SK-N-SH (cell line): ENCODE data around the gene CCDC88C. TPM values are rescaled to one million over a fixed set of nuclear protein-coding genes. Genes with fewer than 3 reads are reported as not detected.

Experiments
- CTCF ChIA-PET: fragments of 300-600, 350-600 bp; formaldehyde crosslinking; extraction: SDS; loops from one replicate; lab custom pipeline; 2021; lab: Yijun Ruan, JAX
- POLR2A ChIA-PET: fragments of 350-600 bp; sonication (Branson Sonifier 250); formaldehyde crosslinking; extraction: SDS; loops from one replicate; lab custom pipeline; 2020; ENCODE audit warnings: antibody characterized with exemption, inconsistent platforms; lab: Yijun Ruan, JAX
- DNase-seq: peaks from one replicate; pipeline ENCODE4 v3.0.0; 2012
- H2AFZ ChIP-seq: fragments of 200-600 bp; sonication (generic); 2 replicates; pipeline ENCODE4 v1.8.1; 2016; ENCODE audit warnings: antibody characterized with exemption, mild to moderate bottlenecking, low read depth
- H3F3A ChIP-seq: fragments of 200-600 bp; sonication (generic); replicated peaks from 2 replicates; pipeline ENCODE3; 2016; ENCODE audit warnings: antibody characterized with exemption, mild to moderate bottlenecking; ENCODE audit not compliant: insufficient read depth
- H3K27ac ChIP-seq, 2 experiments: fragments of 200-500 bp in 1 of 2; fragments of 200-600 bp in 1 of 2; sonication (Bioruptor generic) in 1 of 2; sonication (generic), shearing (Covaris generic) in 1 of 2; 2 replicates each; pipeline versions ENCODE4 v1.5.1 to v1.6.1; 2014 to 2016; ENCODE audit warnings: low read depth in 2 of 2, inconsistent platforms in 1 of 2, low read length in 1 of 2, mild to moderate bottlenecking in 1 of 2, mixed read lengths in 1 of 2
- H3K27me3 ChIP-seq: fragments of 200-600 bp; sonication (generic), shearing (Covaris generic); 2 replicates; pipeline ENCODE4 v1.6.1; 2016; ENCODE audit warnings: mixed run types; ENCODE audit not compliant: insufficient read depth
- H3K36me3 ChIP-seq, 2 experiments: fragments of 200-500 bp in 1 of 2; fragments of 200-600 bp in 1 of 2; sonication (Bioruptor generic) in 1 of 2; sonication (generic) in 1 of 2; replicated peaks in 1 of 2; 2 replicates each; pipeline versions ENCODE3 to v1.5.1; 2014 to 2016; ENCODE audit warnings: low read length in 1 of 2, mild to moderate bottlenecking in 1 of 2; ENCODE audit not compliant: insufficient read depth in 2 of 2, control insufficient read depth in 1 of 2
- H3K4me1 ChIP-seq, 2 experiments: fragments of 200-500 bp in 1 of 2; fragments of 200-600 bp in 1 of 2; sonication (Bioruptor generic) in 1 of 2; sonication (generic), shearing (Covaris generic) in 1 of 2; 2 replicates each; pipeline versions ENCODE4 v1.5.1 to v1.6.1; 2014 to 2016; ENCODE audit warnings: low read depth in 1 of 2, low read length in 1 of 2, mixed run types in 1 of 2; ENCODE audit not compliant: insufficient read depth in 2 of 2, control insufficient read depth in 1 of 2
- H3K4me2 ChIP-seq: fragments of 200-600 bp; sonication (generic), shearing (Covaris generic); 2 replicates; pipeline ENCODE4 v1.6.1; 2017; ENCODE audit warnings: mixed run types
- H3K4me3 ChIP-seq, 2 experiments: fragments of 200-500 bp in 1 of 2; fragments of 200-600 bp in 1 of 2; sonication (Bioruptor generic) in 1 of 2; sonication (generic), shearing (Covaris generic) in 1 of 2; 2 replicates each; pipeline versions ENCODE4 v1.5.1 to v1.8.1; 2014 to 2016; ENCODE audit warnings: low read depth in 2 of 2, inconsistent platforms in 1 of 2, low read length in 1 of 2, mild to moderate bottlenecking in 1 of 2, mixed read lengths in 1 of 2, moderate library complexity in 1 of 2
- H3K79me2 ChIP-seq: fragments of 200-600 bp; sonication (generic); 2 replicates; pipeline ENCODE4 v1.8.1; 2017; ENCODE audit warnings: mild to moderate bottlenecking; ENCODE audit not compliant: insufficient read depth
- H3K9ac ChIP-seq: fragments of 200-600 bp; sonication (generic); 2 replicates; pipeline ENCODE4 v1.6.1; 2017; ENCODE audit warnings: mixed run types
- H3K9me2 ChIP-seq: fragments of 200-600 bp; sonication (generic); 2 replicates; pipeline ENCODE4 v1.6.1; 2017; ENCODE audit warnings: mixed run types
- H3K9me3 ChIP-seq: fragments of 200-600 bp; sonication (generic); 2 replicates; pipeline ENCODE4 v1.6.1; 2017; ENCODE audit warnings: mixed run types, mild to moderate bottlenecking, moderate library complexity
- H4K20me1 ChIP-seq: fragments of 200-600 bp; sonication (generic); 2 replicates; pipeline ENCODE4 v1.6.1; 2017; ENCODE audit warnings: mild to moderate bottlenecking, mixed run types; ENCODE audit not compliant: insufficient read depth
- EZH2phosphoT487 ChIP-seq: fragments of 200-600 bp; sonication (generic); IDR thresholded peaks from 2 replicates; pipeline ENCODE4 v1.6.1; 2017; ENCODE audit warnings: low read depth, mixed run types, mild to moderate bottlenecking, antibody characterized with exemption, moderate library complexity, borderline replicate concordance
- FOSL2 ChIP-seq: IDR thresholded peaks from 2 replicates; pipeline ENCODE4 v1.4.0; 2012; ENCODE audit warnings: low read depth, mild to moderate bottlenecking, moderate library complexity, borderline replicate concordance
- FOXJ3 ChIP-seq: sonication (generic); formaldehyde crosslinking; IDR thresholded peaks from 2 replicates; pipeline ENCODE4 v1.5.1; 2020; ENCODE audit warnings: mild to moderate bottlenecking, missing genetic modification reagents
- GABPA ChIP-seq: IDR thresholded peaks from 2 replicates; pipeline ENCODE4 v1.4.0; 2012; ENCODE audit warnings: low read depth, mild to moderate bottlenecking
- JUND ChIP-seq: IDR thresholded peaks from 2 replicates; pipeline ENCODE4 v1.4.0; 2012
- MAX ChIP-seq: IDR thresholded peaks from 2 replicates; pipeline ENCODE4 v1.4.0; 2012; ENCODE audit warnings: low read depth
- NFIC ChIP-seq: IDR thresholded peaks from 2 replicates; pipeline ENCODE4 v1.4.0; 2012; ENCODE audit warnings: borderline replicate concordance
- NRF1 ChIP-seq: IDR thresholded peaks from 2 replicates; pipeline ENCODE4 v1.6.1; 2012; ENCODE audit warnings: low read depth, mild to moderate bottlenecking, low read length
- RAD21 ChIP-seq: IDR thresholded peaks from 2 replicates; pipeline ENCODE4 v1.6.1; 2012; ENCODE audit warnings: mild to moderate bottlenecking, low read length
- RCOR1 ChIP-seq: fragments of 150-350 bp; IDR thresholded peaks from 2 replicates; pipeline ENCODE4 v1.6.1; 2017; ENCODE audit warnings: antibody characterized with exemption, low read length
- RXRA ChIP-seq: IDR thresholded peaks from 2 replicates; pipeline ENCODE4 v1.4.0; 2012; ENCODE audit warnings: low read depth, mild to moderate bottlenecking, borderline replicate concordance
- SIN3A ChIP-seq: IDR thresholded peaks from 2 replicates; pipeline ENCODE4 v1.6.1; 2012; ENCODE audit warnings: low read depth, mild to moderate bottlenecking, low read length, moderate library complexity, borderline replicate concordance
- TCF12 ChIP-seq: IDR thresholded peaks from 2 replicates; pipeline ENCODE4 v1.4.0; 2012
- TEAD4 ChIP-seq: IDR thresholded peaks from 2 replicates; pipeline ENCODE4 v1.4.0; 2012; ENCODE audit warnings: mild to moderate bottlenecking, borderline replicate concordance; ENCODE audit not compliant: insufficient read depth
- USF2 ChIP-seq: fragments of 150-350 bp; IDR thresholded peaks from 2 replicates; pipeline ENCODE4 v1.6.1; 2017; ENCODE audit warnings: antibody characterized with exemption, low read length, low read depth, borderline replicate concordance
- YY1 ChIP-seq: IDR thresholded peaks from 2 replicates; pipeline ENCODE4 v1.4.0; 2012; ENCODE audit warnings: low read depth, mild to moderate bottlenecking
- WGBS: methylation state at CpG from one replicate; pipeline ENCODE4 v1.1.6; 2017; ENCODE audit warnings: low lambda C conversion rate; 5-methylcytosine and 5-hydroxymethylcytosine counted together
- polyA plus RNA-seq, 3 experiments: library from polyadenylated mRNA; depleted of rRNA; stranded (reverse); fragments of >200 nt; gene quantifications; 2 replicates each; pipeline ENCODE4 v1.2.3, GENCODE V29; 2012
- TF ChIP-seq, protein P1 (sequence below): IDR thresholded peaks from 2 replicates; pipeline ENCODE4 v1.4.0; 2012; ENCODE audit warnings: low read depth, borderline replicate concordance
- TF ChIP-seq, protein P2 (sequence below): fragments of 150-350 bp; IDR thresholded peaks from 2 replicates; pipeline ENCODE4 v1.6.1; 2016; ENCODE audit warnings: mild to moderate bottlenecking, low read depth, low read length
- TF ChIP-seq, protein P3 (sequence below): IDR thresholded peaks from 2 replicates; pipeline ENCODE4; 2012

The CCDC88C gene
- polyA plus RNA-seq, 1 of the 3 experiments (the other 2 are of a cell fraction), result 0.39 TPM

DNA sequence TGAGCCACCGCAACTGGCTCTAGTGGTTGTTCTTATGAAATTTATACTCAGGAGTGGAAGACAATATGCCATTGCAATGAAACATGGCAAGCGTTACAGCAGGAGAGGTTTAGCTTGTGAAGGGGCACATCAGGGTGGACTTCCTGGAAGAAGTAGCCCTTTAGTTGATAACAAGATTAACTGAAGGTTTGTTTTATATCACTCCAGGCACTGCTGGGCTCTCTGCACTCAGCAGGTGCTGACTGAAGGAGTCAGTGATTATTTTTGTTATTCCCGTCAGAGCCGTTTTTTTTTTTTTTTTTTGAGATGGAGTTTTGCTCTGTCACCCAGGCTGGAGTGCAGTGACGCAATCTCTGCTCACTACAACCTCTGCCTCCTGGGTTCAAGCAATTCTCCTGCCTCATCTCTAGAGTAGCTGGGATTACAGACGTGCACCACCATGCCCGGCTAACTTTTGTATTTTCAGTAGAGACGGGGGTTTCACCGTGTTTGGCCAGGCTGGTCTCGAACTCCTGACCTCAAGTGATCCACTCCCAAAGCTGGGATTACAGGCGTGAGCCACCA, 155.6 kb downstream of the CCDC88C start:
- H3K9me3 ChIP-seq, result no peaks in the 10 kb centered on the region
- H2AFZ ChIP-seq, result no peak overlapping the region
- DNase-seq, result no peak
- no peak overlapping the region for H3K27ac ChIP-seq
- H4K20me1 ChIP-seq, result no peaks in the 10 kb centered on the region
- no peak for TF ChIP-seq GABPA
- no peak for TF ChIP-seq RCOR1
- TF ChIP-seq RAD21, result no peak
- TF ChIP-seq SIN3A, result no peak
- no peak for TF ChIP-seq TCF12
- no peak for TF ChIP-seq JUND
- TF ChIP-seq, protein P1, sequence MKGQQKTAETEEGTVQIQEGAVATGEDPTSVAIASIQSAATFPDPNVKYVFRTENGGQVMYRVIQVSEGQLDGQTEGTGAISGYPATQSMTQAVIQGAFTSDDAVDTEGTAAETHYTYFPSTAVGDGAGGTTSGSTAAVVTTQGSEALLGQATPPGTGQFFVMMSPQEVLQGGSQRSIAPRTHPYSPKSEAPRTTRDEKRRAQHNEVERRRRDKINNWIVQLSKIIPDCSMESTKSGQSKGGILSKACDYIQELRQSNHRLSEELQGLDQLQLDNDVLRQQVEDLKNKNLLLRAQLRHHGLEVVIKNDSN, result no peak
- TF ChIP-seq NFIC, result no peak
- TF ChIP-seq YY1, result no peak
- no peak for TF ChIP-seq USF2
- no peak for TF ChIP-seq EZH2phosphoT487
- TF ChIP-seq TEAD4, result no peak
- TF ChIP-seq FOSL2, result no peak
- no peak for TF ChIP-seq FOXJ3 (CRISPR knock-in tag)
- TF ChIP-seq NRF1, result no peak
- no peak for TF ChIP-seq MAX
- ChIA-PET CTCF (interaction anchor here (2.5 kb wide), 1 partner anchor 85 kb away, joined by 7 read pairs; no protein-coding TSS in a partner anchor), POLR2A (interaction anchor here (0.5 kb wide), 1 partner anchor 39 kb away, joined by 3 read pairs; no protein-coding TSS in a partner anchor)
- H3K79me2 ChIP-seq, result no peaks in the 10 kb centered on the region
- H3K36me3 ChIP-seq, result no peaks in the 10 kb centered on the region
- H3K9me2 ChIP-seq, result no peaks in the 10 kb centered on the region
- H3K4me3 ChIP-seq, result no peak overlapping the region
- H3K27me3 ChIP-seq, result no peaks in the 10 kb centered on the region
- peaks cover 0 to 14% of the 10 kb centered on the region in 2 experiments; a peak in 2 of 4 replicates for H3K4me1 ChIP-seq
- H3K9ac ChIP-seq, result no peak overlapping the region
- no peak overlapping the region for H3K4me2 ChIP-seq
- 90% methylated on average over 11 of the region's 11 CpGs for WGBS
- H3F3A ChIP-seq, result no peaks in the 10 kb centered on the region

DNA sequence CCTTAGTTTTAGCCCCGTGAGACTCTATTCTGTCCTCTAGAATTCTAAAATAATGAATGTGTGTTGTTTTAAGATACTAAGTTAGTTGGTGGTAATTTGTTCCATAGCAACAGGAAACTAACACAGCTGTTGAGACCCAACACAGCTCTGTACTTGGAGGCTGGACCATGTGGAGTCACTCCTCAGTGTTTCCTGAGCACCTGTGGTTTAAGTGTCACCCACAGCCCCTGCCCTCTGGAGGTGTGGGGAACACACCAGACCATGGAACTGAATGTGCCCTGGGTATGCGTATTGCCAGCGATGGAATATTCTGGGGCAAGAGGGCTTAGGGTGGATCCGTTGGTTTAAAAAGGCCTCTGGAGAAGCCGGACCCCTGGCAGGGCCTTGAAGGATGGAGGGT, 156.5 kb downstream of the CCDC88C start:
- DNase-seq, result no peak
- ChIA-PET CTCF (interaction anchor here (1.9 kb wide), 1 partner anchor 17 kb away, joined by 8 read pairs; no protein-coding TSS in a partner anchor), POLR2A (interaction anchor here (0.6 kb wide), 2 partner anchors 76 to 1900 kb away, joined by 3 to 5 read pairs; no protein-coding TSS in a partner anchor)
- Histone ChIP-seq H3K4me2 (no peak overlapping the region), H2AFZ (no peak overlapping the region), H3K9me2 (no peaks in the 10 kb centered on the region), H3K4me1 (peaks cover 0 to 23% of the 10 kb centered on the region in 2 experiments; a peak in 2 of 4 replicates), H3K4me3 (no peak overlapping the region), H3K9ac (no peak overlapping the region), H3F3A (no peaks in the 10 kb centered on the region), H3K27ac (no peak overlapping the region), H4K20me1 (no peaks in the 10 kb centered on the region), H3K9me3 (no peaks in the 10 kb centered on the region), H3K79me2 (no peaks in the 10 kb centered on the region), H3K27me3 (no peaks in the 10 kb centered on the region), H3K36me3 (no peaks in the 10 kb centered on the region)
- TF ChIP-seq, protein P2, sequence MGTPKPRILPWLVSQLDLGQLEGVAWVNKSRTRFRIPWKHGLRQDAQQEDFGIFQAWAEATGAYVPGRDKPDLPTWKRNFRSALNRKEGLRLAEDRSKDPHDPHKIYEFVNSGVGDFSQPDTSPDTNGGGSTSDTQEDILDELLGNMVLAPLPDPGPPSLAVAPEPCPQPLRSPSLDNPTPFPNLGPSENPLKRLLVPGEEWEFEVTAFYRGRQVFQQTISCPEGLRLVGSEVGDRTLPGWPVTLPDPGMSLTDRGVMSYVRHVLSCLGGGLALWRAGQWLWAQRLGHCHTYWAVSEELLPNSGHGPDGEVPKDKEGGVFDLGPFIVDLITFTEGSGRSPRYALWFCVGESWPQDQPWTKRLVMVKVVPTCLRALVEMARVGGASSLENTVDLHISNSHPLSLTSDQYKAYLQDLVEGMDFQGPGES, result no peak
- TF ChIP-seq RCOR1 (no peak), RXRA (no peak)
- TF ChIP-seq, protein P3, sequence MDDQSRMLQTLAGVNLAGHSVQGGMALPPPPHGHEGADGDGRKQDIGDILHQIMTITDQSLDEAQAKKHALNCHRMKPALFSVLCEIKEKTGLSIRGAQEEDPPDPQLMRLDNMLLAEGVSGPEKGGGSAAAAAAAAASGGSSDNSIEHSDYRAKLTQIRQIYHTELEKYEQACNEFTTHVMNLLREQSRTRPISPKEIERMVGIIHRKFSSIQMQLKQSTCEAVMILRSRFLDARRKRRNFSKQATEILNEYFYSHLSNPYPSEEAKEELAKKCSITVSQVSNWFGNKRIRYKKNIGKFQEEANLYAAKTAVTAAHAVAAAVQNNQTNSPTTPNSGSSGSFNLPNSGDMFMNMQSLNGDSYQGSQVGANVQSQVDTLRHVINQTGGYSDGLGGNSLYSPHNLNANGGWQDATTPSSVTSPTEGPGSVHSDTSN, result no peak
- 100% methylated on average over 4 of the region's 5 CpGs for WGBS
